GM12878 (cell line): ENCODE data around the gene NKX2-3.

ENCODE experiments used
- BCL3 ChIP-seq: IDR thresholded peaks from 2 replicates; pipeline ENCODE4 v1.6.1; 2011; ENCODE audit warnings: borderline replicate concordance, low read depth, mild to moderate bottlenecking, moderate library complexity, low read length; ENCODE audit not compliant: insufficient read depth, poor library complexity, severe bottlenecking
- CTCF ChIP-seq, 3 experiments: IDR thresholded peaks in 2 of 3; conservative IDR thresholded peaks in 1 of 3; 2 replicates each; pipeline ENCODE4 v1.5.1; 2011; ENCODE audit warnings: low read depth in 3 of 3, low read length in 3 of 3, mild to moderate bottlenecking in 3 of 3, control low read depth in 2 of 3, moderate library complexity in 2 of 3, inconsistent platforms in 1 of 3, mixed read lengths in 1 of 3; ENCODE audit not compliant: control insufficient read depth in 2 of 3, insufficient read depth in 1 of 3; ENCODE audit errors: extremely low read depth in 1 of 3
- E2F4 ChIP-seq: IDR thresholded peaks from 2 replicates; pipeline ENCODE4 v1.6.1; 2012; ENCODE audit warnings: low read depth, low read length, improper control_type of control experiment
- ELK1 ChIP-seq: IDR thresholded peaks from 2 replicates; pipeline ENCODE4 v1.6.1; 2012; ENCODE audit warnings: low read depth, low read length, improper control_type of control experiment
- EZH2 ChIP-seq: IDR thresholded peaks from 2 replicates; pipeline ENCODE4 v1.6.1; 2012; ENCODE audit warnings: low read depth, mild to moderate bottlenecking, control low read depth, inconsistent platforms, low read length, borderline replicate concordance; ENCODE audit not compliant: control insufficient read depth
- JUNB ChIP-seq: IDR thresholded peaks from 2 replicates; pipeline ENCODE4 v1.6.1; 2016; ENCODE audit warnings: antibody characterized with exemption, mild to moderate bottlenecking
- LARP7 ChIP-seq: fragments of 450-650 bp; IDR thresholded peaks from 2 replicates; pipeline ENCODE4 v1.6.1; 2017; ENCODE audit warnings: mild to moderate bottlenecking
- POLR2A ChIP-seq: IDR thresholded peaks from 2 replicates; pipeline ENCODE4 v1.6.1; 2011; ENCODE audit warnings: low read depth, mild to moderate bottlenecking, low read length
- RAD51 ChIP-seq: fragments of 450-650 bp; IDR thresholded peaks from 2 replicates; pipeline ENCODE4 v1.6.1; 2016; ENCODE audit warnings: moderate library complexity, mild to moderate bottlenecking, inconsistent platforms
- SP1 ChIP-seq: IDR thresholded peaks from one replicate; pipeline ENCODE4 v1.6.1; 2011; ENCODE audit warnings: low read depth, low read length
- SUZ12 ChIP-seq: fragments of 200-600 bp; sonication (generic); IDR thresholded peaks from one replicate; pipeline ENCODE4 v1.6.1; 2018; ENCODE audit warnings: antibody characterized with exemption, mild to moderate bottlenecking; ENCODE audit not compliant: unreplicated experiment
- ZBTB11 ChIP-seq: fragments of 450-650 bp; formaldehyde crosslinking; IDR thresholded peaks from 2 replicates; pipeline ENCODE4 v1.5.0; 2022; ENCODE audit warnings: mild to moderate bottlenecking, missing genetic modification characterization

- TF ChIP-seq SUZ12 (no peak), EZH2 (no peak), POLR2A (no peak), ELK1 (no peak), LARP7 (no peak), SP1 (no peak), CTCF (IDR thresholded peaks at IDR 0.05 in 2 of 3, conservative IDR thresholded peaks at IDR 0.05 in 1 of 3; ENCODE audit: control insufficient read depth in 2 of 3, extremely low read depth in 1 of 3, insufficient read depth in 1 of 3, low read depth in 3 of 3, low read length in 3 of 3) (no peak), RAD51 (no peak), JUNB (no peak), BCL3 (no peak), E2F4 (no peak), ZBTB11 (CRISPR knock-in tag) (no peak)
Measured at GRCh38 chr10:99558708-99559107, 26.0 kb downstream of the NKX2-3 start.
